GM10847 (cell line): ENCODE results near the gene BCR.

ENCODE experiments used
- POLR2A ChIP-seq: IDR thresholded peaks from 2 replicates; pipeline ENCODE4 v1.6.1; 2011; ENCODE audit not compliant: insufficient read length; ENCODE audit errors: extremely low read depth

BCR gene

GRCh38 chr22:23246982-23247766 lies 66.9 kb downstream of the BCR start:
- TF ChIP-seq POLR2A = no peak

- TF ChIP-seq POLR2A = no peak
Measured at GRCh38 chr22:23248583-23248982, 68.3 kb downstream of the BCR start.

- TF ChIP-seq POLR2A = no peak
Measured at GRCh38 chr22:23250056-23250784, 69.9 kb downstream of the BCR start.

GRCh38 chr22:23250785-23251363 lies 70.6 kb downstream of the BCR start:
- TF ChIP-seq POLR2A = no peak

- TF ChIP-seq POLR2A = no peak
Measured at GRCh38 chr22:23251445-23252093, 71.3 kb downstream of the BCR start.

- TF ChIP-seq POLR2A = no peak
Measured at GRCh38 chr22:23253475-23254055, 73.3 kb downstream of the BCR start.

GRCh38 chr22:23255506-23256170 lies 75.3 kb downstream of the BCR start:
- TF ChIP-seq POLR2A = no peak

GRCh38 chr22:23256171-23256932 lies 76.0 kb downstream of the BCR start:
- no peak for TF ChIP-seq POLR2A

GRCh38 chr22:23256986-23257888 lies 76.9 kb downstream of the BCR start:
- TF ChIP-seq POLR2A = no peak

GRCh38 chr22:23257889-23258825 lies 77.8 kb downstream of the BCR start:
- no peak for TF ChIP-seq POLR2A

GRCh38 chr22:23258826-23259170 lies 78.5 kb downstream of the BCR start:
- no peak for TF ChIP-seq POLR2A
